Liver (tissue), 3 donors: Measurements from ENCODE around the gene PDE6B.

Experiments used
- CTCF ChIP-seq: fragments of 150-350 bp; IDR thresholded peaks from 2 replicates; pipeline ENCODE4 v1.5.1; 2017; ENCODE audit warnings: improper control_type of control experiment, low read depth, low read length; ENCODE audit not compliant: missing input control
- JUND ChIP-seq, 2 donors: IDR thresholded peaks; 2 replicates each; pipeline ENCODE4 v1.6.1; 2016; ENCODE audit warnings: antibody characterized with exemption in 2 of 2
- MAX ChIP-seq: IDR thresholded peaks from 2 replicates; pipeline ENCODE4 v1.6.1; 2016; ENCODE audit warnings: antibody characterized with exemption
- RAD21 ChIP-seq, 2 donors: IDR thresholded peaks; 2 replicates each; pipeline ENCODE4 v1.6.1; 2016; ENCODE audit warnings: antibody characterized with exemption in 2 of 2, mild to moderate bottlenecking in 2 of 2
- donor health status: healthy.
- donor health status: healthy.

- no peak for TF ChIP-seq RAD21 (IDR thresholded peaks at IDR 0.05)
- no peak for TF ChIP-seq CTCF
- TF ChIP-seq JUND (IDR thresholded peaks at IDR 0.05) = no peak
- no peak for TF ChIP-seq MAX
Observed at GRCh38 chr4:601612-602558, 23.5 kb upstream of the PDE6B start.
